GM19455 (cell line): ENCODE measurements around the gene DNAI1.
"Not testable (repeated sequence)": the region's sequence is repeated elsewhere in the genome, so short reads cannot be mapped to it uniquely, and the experiment has no call there.

Experiments used
- ATAC-seq: cut with Tn5 transposase; IDR thresholded peaks from one replicate; pipeline ENCODE4 v1.9.1; 2021; ENCODE audit not compliant: unreplicated experiment

Gene DNAI1

GRCh38 chr9:34532041-34532440 is 73.4 kb downstream of the DNAI1 start:
- not testable (repeated sequence) for ATAC-seq

DNA sequence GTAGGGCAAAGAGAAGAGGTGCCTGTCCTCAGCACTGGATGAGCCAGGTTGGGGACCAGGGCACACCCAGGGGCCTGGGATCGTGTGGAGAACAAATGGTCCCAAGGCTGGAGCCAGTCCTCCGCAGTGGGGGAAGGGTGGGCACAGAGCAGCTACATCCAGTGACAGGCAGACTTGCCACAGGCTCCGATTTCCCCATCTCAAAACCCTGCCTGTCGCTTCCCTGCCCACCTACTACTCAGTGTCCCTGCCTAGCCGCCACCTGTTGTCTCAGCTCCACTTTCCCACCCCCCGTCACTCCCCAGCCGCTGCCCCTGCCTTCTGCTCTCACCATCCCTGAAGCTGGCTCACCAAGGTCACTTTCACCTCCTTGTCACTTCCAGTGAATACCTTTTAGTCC is 78.1 kb downstream of the DNAI1 start:
- ATAC-seq: no peak

DNA sequence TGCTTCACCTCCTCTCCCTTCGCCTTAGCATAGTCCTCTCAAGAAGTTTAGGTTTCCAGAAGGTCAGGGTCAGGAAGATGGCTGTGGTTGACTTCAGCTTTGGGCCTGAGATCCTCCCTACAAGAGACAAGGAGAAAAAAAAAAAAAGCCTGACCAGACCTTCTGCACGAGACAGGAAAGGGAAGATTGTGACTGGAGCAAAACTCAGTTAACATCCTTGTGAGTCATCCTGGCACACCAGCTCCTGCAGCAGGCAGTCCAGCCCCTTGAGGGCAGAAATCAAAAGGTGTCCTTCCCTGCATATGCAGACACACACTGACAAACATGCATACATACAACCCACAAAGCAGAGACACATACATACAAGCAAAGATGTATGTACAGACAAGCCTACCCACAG is 82.2 kb downstream of the DNAI1 start:
- no peak for ATAC-seq

DNA sequence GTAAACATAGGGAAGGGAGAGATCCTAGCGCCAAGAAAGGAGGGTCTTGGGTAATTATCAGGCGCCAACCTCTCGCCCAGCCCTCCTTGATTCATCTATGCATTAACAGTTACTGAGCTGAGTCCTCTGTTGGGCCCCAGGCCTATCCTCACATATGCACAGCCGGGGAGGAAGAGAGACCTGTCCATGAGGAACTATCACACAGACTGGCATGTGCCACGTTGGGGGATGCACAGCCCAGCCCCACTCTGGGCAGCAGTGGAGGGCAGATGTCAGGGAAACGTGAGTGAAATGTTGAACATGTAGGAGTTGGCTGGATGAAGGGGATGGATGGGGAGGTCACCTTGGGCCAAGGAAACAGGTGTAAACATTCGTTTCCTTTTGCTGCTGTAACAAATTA is 82.9 kb downstream of the DNAI1 start:
- no peak for ATAC-seq

DNA sequence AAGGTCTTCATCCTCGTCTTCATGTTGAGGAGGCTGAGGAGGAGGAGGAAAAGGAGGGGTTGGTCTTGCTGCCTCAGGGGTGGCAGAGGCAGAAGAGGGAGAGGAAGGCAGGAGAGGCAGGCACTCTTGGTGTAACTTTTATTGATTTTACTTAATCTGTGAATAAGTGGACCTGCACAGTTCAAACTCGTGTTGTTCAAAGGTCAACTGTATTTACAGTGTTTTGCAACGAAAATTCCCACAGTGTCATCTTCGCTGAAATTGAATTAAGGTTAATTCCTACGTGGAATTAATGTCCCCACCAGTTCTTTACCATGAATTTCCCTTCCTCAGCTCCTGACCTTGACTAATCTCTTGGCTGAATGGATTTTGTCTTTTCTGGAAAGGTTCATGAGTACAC is 85.4 kb downstream of the DNAI1 start:
- no peak for ATAC-seq

DNA sequence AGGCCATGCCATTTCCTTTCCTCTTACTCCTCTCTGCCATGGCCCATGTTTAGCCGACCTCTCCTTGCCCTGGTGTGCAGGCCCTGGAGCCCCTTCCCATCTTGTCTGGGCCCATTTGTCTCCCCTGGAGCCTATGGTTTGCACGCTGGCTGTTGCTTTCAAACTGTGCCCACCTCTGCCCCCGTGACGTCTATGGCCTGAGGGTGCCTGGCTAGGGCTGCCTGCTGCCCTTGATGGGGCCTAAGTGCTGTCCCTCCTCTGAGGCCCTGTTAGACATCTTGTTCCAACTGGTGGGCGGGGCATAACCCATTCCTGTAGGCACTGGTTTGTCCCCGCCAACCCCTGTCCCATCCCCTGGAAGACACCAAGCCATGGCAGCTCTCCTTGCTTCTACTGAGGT is 86.9 kb downstream of the DNAI1 start:
- no peak for ATAC-seq

DNA sequence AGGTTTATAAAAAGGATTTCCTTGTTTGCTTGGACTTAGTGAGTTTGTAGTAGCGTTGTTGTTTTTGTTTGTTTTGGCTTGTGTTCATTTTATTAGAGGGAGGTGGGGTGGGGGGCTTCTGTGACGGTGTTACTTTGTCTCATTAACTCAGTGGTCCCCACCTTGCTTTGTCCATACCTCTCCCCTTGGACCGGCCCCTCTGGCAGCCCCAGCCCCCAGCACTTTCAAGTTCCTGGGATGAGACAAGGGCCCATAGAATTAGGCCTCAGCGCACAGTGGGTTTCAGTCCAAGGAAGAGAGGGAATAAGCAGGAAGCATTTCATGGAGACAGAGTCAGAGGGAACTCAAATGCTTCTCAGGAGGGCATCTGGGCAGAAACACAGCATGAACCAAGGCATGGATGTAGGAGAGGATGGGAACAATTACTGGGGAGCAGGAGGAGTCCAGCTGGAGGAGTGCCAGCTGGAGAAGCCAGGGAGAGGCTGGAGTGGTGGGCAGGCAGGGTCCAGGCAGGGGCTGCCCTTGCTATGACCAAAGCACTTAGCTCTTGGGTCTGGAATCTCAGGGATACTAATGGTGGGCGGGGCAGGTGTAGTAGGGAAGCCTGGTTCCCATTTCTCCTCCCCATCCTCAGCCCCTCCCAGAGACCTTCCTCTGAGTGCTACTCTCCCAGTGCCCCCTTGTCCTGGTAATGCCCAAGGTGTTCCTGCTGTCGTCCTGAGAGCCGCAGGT is 87.7 kb downstream of the DNAI1 start:
- no peak for ATAC-seq

GRCh38 chr9:34546834-34547827 is 88.5 kb downstream of the DNAI1 start:
- ATAC-seq: no peak

DNA sequence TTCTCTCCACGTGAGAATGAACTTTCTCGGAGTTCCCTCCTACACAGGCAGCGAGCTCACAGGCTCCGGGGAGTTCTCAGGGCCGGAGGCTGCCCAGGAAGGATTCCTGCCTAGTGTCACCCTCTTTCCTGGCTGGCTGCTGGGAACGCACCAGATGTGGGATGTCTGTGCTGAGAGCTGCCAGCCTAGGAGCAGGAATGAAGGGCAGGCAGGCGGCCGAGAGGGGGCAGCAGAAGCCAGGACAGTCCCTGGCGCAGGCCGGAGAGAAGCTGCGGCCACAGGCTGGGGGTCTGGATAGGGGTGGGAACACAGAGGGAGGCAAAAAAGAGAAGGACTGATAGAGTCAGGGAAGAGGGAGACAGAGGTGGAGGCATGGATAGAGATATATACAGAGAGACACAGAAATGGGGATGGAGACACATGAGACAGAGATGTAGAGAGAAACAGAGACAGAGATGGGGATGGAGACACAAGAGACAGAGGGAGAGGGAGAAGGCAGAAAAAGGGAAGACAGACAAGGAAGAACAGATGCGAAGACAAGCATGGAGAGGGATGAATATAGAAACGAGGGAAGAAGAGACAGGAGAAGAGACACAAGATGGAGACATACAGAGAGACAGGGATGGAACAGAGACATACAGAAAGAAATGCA is 89.5 kb downstream of the DNAI1 start:
- no peak for ATAC-seq

DNA sequence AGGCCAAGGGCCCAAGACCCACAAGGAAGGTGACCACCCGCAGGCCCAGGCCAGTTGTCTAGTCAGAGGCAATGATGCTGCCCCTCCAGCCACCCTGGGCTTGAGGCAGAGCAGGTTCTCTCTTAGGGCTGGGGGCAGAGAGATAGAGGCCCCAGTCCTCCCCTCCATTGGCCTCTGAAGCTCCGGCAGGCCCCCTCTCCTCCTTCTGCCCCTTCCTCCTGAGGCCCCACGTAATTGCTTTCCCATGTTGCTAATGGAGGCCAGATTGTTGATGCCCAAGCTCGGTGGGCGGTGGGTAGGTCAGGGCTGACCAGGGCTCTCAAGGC is 90.8 kb downstream of the DNAI1 start:
- ATAC-seq: no peak

DNA sequence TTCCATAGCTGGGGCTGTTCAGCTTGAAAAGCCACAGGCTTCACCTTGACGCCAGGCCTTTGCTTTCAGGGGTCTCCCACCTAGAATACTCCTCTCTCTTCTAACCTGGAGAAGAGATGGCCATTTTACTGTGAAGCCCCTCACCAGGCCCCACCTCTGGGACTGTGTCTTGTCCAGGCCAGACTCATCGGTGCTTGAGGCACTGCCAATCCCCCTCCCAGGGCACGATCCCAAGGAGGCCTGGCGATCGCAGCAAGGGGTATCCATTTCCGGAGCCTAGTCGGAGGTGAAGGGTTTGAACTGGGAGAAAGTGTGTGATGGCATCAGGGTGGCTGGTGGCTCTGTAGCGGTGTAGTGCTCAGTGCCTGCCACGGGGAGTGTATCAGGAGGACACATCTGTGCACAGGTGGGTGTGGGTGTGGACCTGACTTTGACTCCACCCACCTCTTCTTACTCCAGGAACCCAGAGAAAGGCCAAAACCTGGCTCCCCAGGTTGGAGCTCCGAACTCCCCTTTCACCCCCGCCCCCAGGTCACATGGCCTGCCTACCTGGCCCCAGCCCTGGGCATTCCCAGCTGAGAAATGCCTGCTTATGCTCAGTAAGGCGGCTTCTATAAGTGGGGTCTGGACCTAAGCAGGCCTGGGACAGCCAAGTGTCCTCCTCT is 91.5 kb downstream of the DNAI1 start:
- no peak for ATAC-seq

- ATAC-seq: no peak
Observed at GRCh38 chr9:34550681-34551270, 92.2 kb downstream of the DNAI1 start.

DNA sequence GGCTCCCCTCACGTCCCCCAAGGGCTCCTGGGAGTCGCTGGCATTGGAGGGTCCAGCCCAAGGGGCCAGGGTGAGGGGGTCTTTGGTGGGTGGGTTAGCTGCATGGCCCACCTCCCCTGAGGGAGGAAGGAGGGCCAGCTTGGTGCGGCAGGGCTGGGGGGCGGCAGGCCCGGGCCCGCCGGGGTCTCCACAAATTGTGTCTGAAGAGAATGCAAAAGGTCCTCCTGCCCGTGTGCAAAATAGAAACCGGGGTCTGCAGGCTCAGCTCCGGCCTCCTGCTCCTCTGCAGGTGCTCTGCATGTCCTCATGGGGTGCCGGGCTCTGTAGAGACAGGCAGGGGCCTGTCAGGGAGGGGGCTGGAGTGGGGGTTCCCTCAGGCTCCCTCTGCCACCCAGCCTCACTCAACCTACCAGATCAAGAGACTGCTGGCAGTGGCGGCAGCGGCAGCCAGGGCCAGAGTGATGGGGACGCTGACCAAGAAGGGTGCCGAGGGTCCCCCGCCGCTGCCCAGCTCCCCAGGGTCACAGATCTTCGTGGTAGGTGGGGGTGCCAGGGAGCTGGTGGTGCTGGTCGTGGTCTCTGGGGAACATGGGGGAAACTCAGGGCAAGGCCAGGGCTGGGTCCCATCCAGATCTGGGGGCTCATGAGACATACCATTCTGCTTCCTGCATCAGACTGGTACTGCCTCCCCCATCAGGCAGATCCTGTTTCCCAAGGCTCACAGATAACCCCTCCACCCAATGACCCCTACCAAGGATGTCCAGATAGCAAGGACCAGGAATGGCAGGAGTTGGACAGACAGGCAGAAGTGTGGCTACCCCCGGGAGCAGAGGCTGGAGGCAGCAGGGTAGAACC is 93.4 kb downstream of the DNAI1 start:
- ATAC-seq: no peak

- no peak for ATAC-seq
Observed at GRCh38 chr9:34552606-34552981, 94.0 kb downstream of the DNAI1 start.

GRCh38 chr9:34552986-34553385 is 94.4 kb downstream of the DNAI1 start:
- ATAC-seq: no peak

DNA sequence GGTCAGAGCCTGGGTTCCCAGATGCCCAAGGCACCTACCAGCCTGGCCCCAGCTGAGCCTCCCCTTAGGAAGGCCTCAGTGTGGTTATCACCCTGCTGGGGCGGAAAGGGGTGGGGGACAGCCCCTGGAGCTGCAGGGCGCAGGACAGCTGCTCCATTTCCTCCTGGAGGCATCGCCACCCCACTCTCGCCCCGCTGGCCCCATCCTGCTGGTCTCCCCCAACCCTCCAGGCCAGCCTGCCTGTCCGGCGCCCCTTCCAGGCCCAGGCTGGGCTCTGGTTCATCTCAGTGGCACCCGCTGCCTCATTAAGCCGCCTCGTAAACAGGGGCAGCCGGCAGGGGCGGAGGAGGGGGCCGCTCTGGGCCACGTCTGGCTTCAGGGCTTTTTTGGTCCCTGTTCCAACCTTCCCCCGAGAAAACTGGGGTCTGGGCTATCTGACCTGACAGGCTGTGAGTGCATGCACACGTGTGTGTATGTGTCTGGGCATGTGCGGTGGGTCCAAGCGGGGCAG is 95.0 kb downstream of the DNAI1 start:
- no peak for ATAC-seq

DNA sequence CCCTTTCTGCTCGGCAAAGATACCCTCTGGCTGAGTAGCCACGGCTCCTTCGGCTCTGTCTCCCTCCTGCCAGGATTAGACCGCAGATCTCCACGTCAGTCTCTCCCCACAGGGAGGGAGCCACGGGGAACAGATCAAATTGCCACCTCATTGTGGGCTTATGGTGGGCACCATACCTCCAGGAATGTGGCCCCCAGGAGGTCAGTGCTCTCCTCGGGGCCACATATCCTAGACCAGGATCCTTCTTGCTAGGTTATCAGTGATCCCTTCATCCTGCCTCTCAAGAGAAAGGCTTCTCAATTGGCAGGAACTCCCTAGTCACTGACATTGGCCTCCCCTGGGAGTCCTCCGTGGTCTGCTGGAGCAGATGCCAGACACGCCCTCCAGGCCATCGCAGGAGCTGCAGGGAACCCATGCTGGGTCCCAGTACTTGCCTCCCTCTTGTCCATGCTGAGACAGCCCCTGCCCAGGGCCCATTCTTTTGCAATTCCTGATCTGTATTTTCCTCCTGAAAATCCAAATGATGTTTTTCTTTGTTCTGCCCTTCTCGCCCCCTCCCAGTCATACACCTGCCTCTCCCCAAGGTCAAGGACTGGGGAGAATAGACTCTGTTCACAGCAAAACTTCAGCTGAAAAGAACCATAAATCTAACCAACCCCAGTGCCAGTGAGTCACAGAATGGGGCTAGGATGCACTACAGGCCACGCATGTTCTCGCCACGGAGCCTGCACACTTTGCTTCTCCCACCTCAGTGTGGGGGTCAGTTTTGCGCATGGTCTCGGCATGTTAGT is 95.8 kb downstream of the DNAI1 start:
- no peak for ATAC-seq

- ATAC-seq: no peak
Observed at GRCh38 chr9:34555002-34555348, 96.4 kb downstream of the DNAI1 start.

DNA sequence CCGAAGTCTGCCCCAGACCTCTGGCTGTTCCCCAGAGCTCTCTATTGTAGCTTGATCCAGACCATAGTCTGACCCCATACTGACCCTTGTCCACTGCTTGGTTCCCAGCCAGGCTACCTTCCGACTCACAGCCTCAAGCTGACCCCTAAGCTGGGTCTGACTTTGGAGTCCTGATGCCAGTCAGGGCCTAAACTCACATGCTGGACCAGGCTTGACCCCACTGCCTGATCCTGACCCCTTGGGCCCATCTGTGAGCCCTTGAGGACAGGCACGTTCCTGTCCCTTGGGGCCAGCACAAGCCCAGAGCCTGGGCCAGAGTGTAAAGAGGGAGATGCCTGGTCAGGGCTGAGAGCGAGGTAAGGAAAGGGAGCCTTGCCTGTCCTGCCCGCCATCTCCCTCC is 96.9 kb downstream of the DNAI1 start:
- no peak for ATAC-seq
